ENCODE measurements around the gene ITSN2. TPM values are rescaled to one million over a fixed set of nuclear protein-coding genes. Genes with fewer than 3 reads are reported as not detected.

ITSN2 gene
- total RNA-seq, 1 donor from 2014 or later = 6.4 TPM

GRCh38 chr2:24336811-24337210, 23.5 kb downstream of the ITSN2 start:
- no peak for DNase-seq
- Mint-ChIP-seq H3K4me1 (ENCODE audit: low read depth, unreplicated experiment) (no peaks in the 10 kb centered on the region), H3K9me3 (ENCODE audit: unreplicated experiment) (peaks cover 2% of the 10 kb centered on the region), H3K4me3 (ENCODE audit: unreplicated experiment) (no peak overlapping the region), H3K27me3 (ENCODE audit: unreplicated experiment) (no peaks in the 10 kb centered on the region), H3K36me3 (ENCODE audit: unreplicated experiment) (no peaks in the 10 kb centered on the region), H3K27ac (ENCODE audit: unreplicated experiment) (no peak overlapping the region)
- TF ChIP-seq CTCF (IDR thresholded peaks at IDR 0.05; ENCODE audit: partially characterized antibody, unreplicated experiment) = no peak

DNA sequence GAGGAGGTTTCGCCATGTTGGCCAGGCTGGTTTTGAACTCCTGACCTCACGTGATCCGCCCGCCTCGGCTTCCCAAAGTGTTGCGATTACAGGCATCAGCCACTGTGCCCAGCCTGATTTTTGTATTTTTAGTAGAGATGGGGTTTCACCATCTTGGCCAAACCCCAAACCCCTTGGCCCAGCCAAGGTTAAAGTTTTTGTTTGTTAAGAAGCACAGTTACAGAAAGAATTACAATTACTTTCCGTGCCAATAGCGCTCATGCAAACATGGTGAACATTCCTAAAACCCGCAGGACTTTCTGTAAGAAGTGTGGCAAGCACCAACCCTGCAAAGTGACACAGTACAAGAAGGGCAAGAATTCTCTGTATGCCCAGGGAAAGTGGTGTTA, 26.1 kb downstream of the ITSN2 start:
- no peaks in the 10 kb centered on the region for H3K4me1 Mint-ChIP-seq (ENCODE audit: low read depth, unreplicated experiment)
- no peak for TF ChIP-seq CTCF (IDR thresholded peaks at IDR 0.05; ENCODE audit: partially characterized antibody, unreplicated experiment)
- peaks cover 2% of the 10 kb centered on the region for H3K9me3 Mint-ChIP-seq (ENCODE audit: unreplicated experiment)
- DNase-seq = no peak
- H3K4me3 Mint-ChIP-seq (ENCODE audit: unreplicated experiment) = no peak overlapping the region
- no peaks in the 10 kb centered on the region for H3K27me3 Mint-ChIP-seq (ENCODE audit: unreplicated experiment)
- H3K36me3 Mint-ChIP-seq (ENCODE audit: unreplicated experiment) = no peaks in the 10 kb centered on the region
- no peak overlapping the region for H3K27ac Mint-ChIP-seq (ENCODE audit: unreplicated experiment)

- no peak overlapping the region for H3K27ac Mint-ChIP-seq (ENCODE audit: unreplicated experiment)
- DNase-seq = no peak
- no peaks in the 10 kb centered on the region for H3K27me3 Mint-ChIP-seq (ENCODE audit: unreplicated experiment)
- no peaks in the 10 kb centered on the region for H3K36me3 Mint-ChIP-seq (ENCODE audit: unreplicated experiment)
- H3K9me3 Mint-ChIP-seq (ENCODE audit: unreplicated experiment) = no peaks in the 10 kb centered on the region
- H3K4me3 Mint-ChIP-seq (ENCODE audit: unreplicated experiment) = no peak overlapping the region
- TF ChIP-seq CTCF (IDR thresholded peaks at IDR 0.05; ENCODE audit: partially characterized antibody, unreplicated experiment) = no peak
- H3K4me1 Mint-ChIP-seq (ENCODE audit: low read depth, unreplicated experiment) = peaks cover 1% of the 10 kb centered on the region
Observed at GRCh38 chr2:24332791-24333540, 27.4 kb downstream of the ITSN2 start.

DNA sequence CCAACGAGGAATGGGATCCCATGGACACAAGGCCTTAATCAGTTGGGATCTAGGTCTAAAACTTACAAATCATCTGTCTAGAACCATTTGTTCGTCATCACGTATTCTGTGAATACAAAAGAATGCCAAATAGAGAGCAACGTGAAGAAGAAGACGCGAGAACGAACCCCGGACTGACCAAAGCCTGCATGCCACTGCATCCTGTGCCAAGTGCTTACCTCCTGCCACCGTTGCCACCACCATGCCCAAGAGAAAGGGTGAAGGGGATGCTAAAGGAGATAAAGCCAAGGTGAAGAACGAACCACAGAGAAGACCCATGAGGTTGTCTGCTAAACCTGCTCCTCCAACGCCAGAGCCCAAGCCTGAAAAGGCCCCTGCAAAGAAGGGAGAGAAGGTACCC, 30.2 kb downstream of the ITSN2 start:
- Mint-ChIP-seq H3K4me1 (ENCODE audit: low read depth, unreplicated experiment) (peaks cover 2% of the 10 kb centered on the region), H3K27ac (ENCODE audit: unreplicated experiment) (no peak overlapping the region), H3K36me3 (ENCODE audit: unreplicated experiment) (no peaks in the 10 kb centered on the region), H3K27me3 (ENCODE audit: unreplicated experiment) (no peaks in the 10 kb centered on the region), H3K9me3 (ENCODE audit: unreplicated experiment) (no peaks in the 10 kb centered on the region), H3K4me3 (ENCODE audit: unreplicated experiment) (no peak overlapping the region)
- TF ChIP-seq CTCF (IDR thresholded peaks at IDR 0.05; ENCODE audit: partially characterized antibody, unreplicated experiment) = no peak
- DNase-seq = no peak

GRCh38 chr2:24329700-24330099, 30.6 kb downstream of the ITSN2 start:
- peaks cover 2% of the 10 kb centered on the region for H3K4me1 Mint-ChIP-seq (ENCODE audit: low read depth, unreplicated experiment)
- no peaks in the 10 kb centered on the region for H3K9me3 Mint-ChIP-seq (ENCODE audit: unreplicated experiment)
- H3K4me3 Mint-ChIP-seq (ENCODE audit: unreplicated experiment) = no peak overlapping the region
- H3K36me3 Mint-ChIP-seq (ENCODE audit: unreplicated experiment) = no peaks in the 10 kb centered on the region
- no peaks in the 10 kb centered on the region for H3K27me3 Mint-ChIP-seq (ENCODE audit: unreplicated experiment)
- no peak for DNase-seq
- no peak for TF ChIP-seq CTCF (IDR thresholded peaks at IDR 0.05; ENCODE audit: partially characterized antibody, unreplicated experiment)
- no peak overlapping the region for H3K27ac Mint-ChIP-seq (ENCODE audit: unreplicated experiment)

Measured in glutamatergic neuron (in vitro differentiated cells).